H1 (cell line): Measurements from ENCODE around the gene HOXB8. TPM values are rescaled to one million over a fixed set of nuclear protein-coding genes. Genes with fewer than 3 reads are reported as not detected.

ENCODE experiments used
- CTCF ChIA-PET: fragments of 300-600 bp; sonication (Branson Sonifier 250); formaldehyde crosslinking; loops from one replicate; lab custom pipeline; 2021; ENCODE audit not compliant: partially characterized antibody; lab: Charles Lee
- POLR2A ChIA-PET: fragments of 300-600 bp; sonication (Branson Sonifier 250); formaldehyde crosslinking; loops from one replicate; lab custom pipeline; 2021; ENCODE audit warnings: inconsistent platforms; ENCODE audit not compliant: partially characterized antibody; lab: Charles Lee
- DNase-seq, 2 experiments: peaks; one replicate each; pipeline versions ENCODE4 v3.0.0 to v3.0.0-alpha.2; 2010 to 2022; ENCODE audit warnings: low spot score in 2 of 2, low read depth in 1 of 2, mixed read lengths in 1 of 2
- FAIRE-seq: peaks from 2 replicates; lab custom pipeline; 2011; peaks lifted over from hg19 to GRCh38; lab: Jason Lieb, UNC
- H2AFZ ChIP-seq: 2 replicates; pipeline ENCODE4 v1.8.1; 2012; ENCODE audit warnings: low read length, inconsistent platforms
- H2AK5ac ChIP-seq: 2 replicates; pipeline ENCODE4 v1.6.1; 2013; ENCODE audit warnings: low read depth, low read length
- H2BK120ac ChIP-seq: replicated peaks from 2 replicates; pipeline ENCODE3; 2013; ENCODE audit warnings: low read depth, low read length, inconsistent platforms
- H2BK12ac ChIP-seq: 2 replicates; pipeline ENCODE4 v1.6.1; 2013; ENCODE audit warnings: low read depth, low read length
- H2BK15ac ChIP-seq: 2 replicates; pipeline ENCODE4 v1.6.1; 2013; ENCODE audit warnings: low read length
- H2BK20ac ChIP-seq: 2 replicates; pipeline ENCODE4 v1.6.1; 2013; ENCODE audit warnings: low read length
- H2BK5ac ChIP-seq: 2 replicates; pipeline ENCODE4 v1.6.1; 2013; ENCODE audit warnings: low read depth, low read length
- H3K14ac ChIP-seq: 2 replicates; pipeline ENCODE4 v1.6.1; 2013; ENCODE audit warnings: inconsistent platforms; ENCODE audit not compliant: insufficient read length
- H3K18ac ChIP-seq: 2 replicates; pipeline ENCODE4 v1.6.1; 2013; ENCODE audit warnings: low read length; ENCODE audit errors: extremely low read depth
- H3K23ac ChIP-seq: 2 replicates; pipeline ENCODE4 v1.6.1; 2013; ENCODE audit warnings: inconsistent platforms; ENCODE audit not compliant: insufficient read length
- H3K23me2 ChIP-seq: 2 replicates; pipeline ENCODE4 v1.6.1; 2013; ENCODE audit warnings: low read depth, low read length
- H3K27ac ChIP-seq: 2 replicates; pipeline ENCODE4 v1.6.1; 2011; ENCODE audit warnings: low read depth, low read length, inconsistent platforms
- H3K27me3 ChIP-seq, 4 experiments: replicated peaks in 1 of 4; 1 replicate in 1 of 4; 2 replicates in 3 of 4; pipeline versions ENCODE4 v1.6.1 to v1.8.1; 2011 to 2013; ENCODE audit warnings: low read length in 3 of 4, mild to moderate bottlenecking in 3 of 4, inconsistent platforms in 2 of 4, mixed read lengths in 2 of 4, moderate library complexity in 1 of 4; ENCODE audit not compliant: control insufficient read depth in 3 of 4, insufficient read depth in 3 of 4; ENCODE audit errors: extremely low read depth in 1 of 4
- H3K36me3 ChIP-seq, 4 experiments: 2 replicates each; pipeline versions ENCODE4 v1.6.1 to v1.8.1; 2011 to 2013; ENCODE audit warnings: mild to moderate bottlenecking in 4 of 4, low read length in 3 of 4, moderate library complexity in 2 of 4, control low read depth in 1 of 4, inconsistent platforms in 1 of 4; ENCODE audit not compliant: insufficient read depth in 4 of 4, control insufficient read depth in 2 of 4
- H3K4ac ChIP-seq: replicated peaks from 2 replicates; pipeline ENCODE3; 2013; ENCODE audit warnings: low read length, low read depth, mixed read lengths, inconsistent platforms; ENCODE audit not compliant: insufficient read length
- H3K4me1 ChIP-seq, 4 experiments: replicated peaks in 1 of 4; 1 replicate in 1 of 4; 2 replicates in 3 of 4; pipeline versions ENCODE4 v1.6.1 to v1.8.1; 2011 to 2013; ENCODE audit warnings: low read length in 3 of 4, inconsistent platforms in 2 of 4, mixed read lengths in 1 of 4; ENCODE audit not compliant: insufficient read depth in 4 of 4, control insufficient read depth in 3 of 4
- H3K4me2 ChIP-seq, 2 experiments: 2 replicates each; pipeline versions ENCODE4 v1.6.1 to v1.8.1; 2011 to 2013; ENCODE audit warnings: low read depth in 2 of 2, low read length in 2 of 2, control low read depth in 1 of 2, inconsistent platforms in 1 of 2, mild to moderate bottlenecking in 1 of 2; ENCODE audit not compliant: insufficient read depth in 1 of 2
- H3K4me3 ChIP-seq, 4 experiments: fragments of 200-600, 300-600 bp in 1 of 4; sonication (generic), shearing (Covaris generic), sonication (Bioruptor Twin) in 1 of 4; 2 replicates each; pipeline versions ENCODE4 v1.5.1 to v1.8.1; 2011 to 2016; ENCODE audit warnings: low read length in 4 of 4, low read depth in 3 of 4, control low read depth in 2 of 4, inconsistent platforms in 2 of 4, mild to moderate bottlenecking in 2 of 4, mixed read lengths in 1 of 4, moderate library complexity in 1 of 4; ENCODE audit not compliant: insufficient read depth in 2 of 4; ENCODE audit errors: extremely low read depth in 1 of 4
- H3K56ac ChIP-seq: replicated peaks from 2 replicates; pipeline ENCODE3; 2013; ENCODE audit warnings: low read depth, mild to moderate bottlenecking, mixed read lengths, low read length, inconsistent platforms; ENCODE audit not compliant: insufficient read length
- H3K79me1 ChIP-seq: 2 replicates; pipeline ENCODE4 v1.6.1; 2013; ENCODE audit warnings: low read depth, low read length, control low read depth
- H3K79me2 ChIP-seq, 2 experiments: 2 replicates each; pipeline versions ENCODE4 v1.6.1 to v1.8.1; 2012 to 2013; ENCODE audit warnings: low read length in 2 of 2, mild to moderate bottlenecking in 2 of 2, inconsistent platforms in 1 of 2; ENCODE audit not compliant: insufficient read depth in 2 of 2, control insufficient read depth in 1 of 2
- H3K9ac ChIP-seq, 4 experiments: replicated peaks in 1 of 4; 1 replicate in 1 of 4; 2 replicates in 3 of 4; pipeline versions ENCODE4 v1.6.1 to v1.8.1; 2011 to 2013; ENCODE audit warnings: low read depth in 3 of 4, low read length in 3 of 4, control low read depth in 2 of 4, mild to moderate bottlenecking in 2 of 4, moderate library complexity in 2 of 4, inconsistent platforms in 1 of 4; ENCODE audit errors: extremely low read depth in 1 of 4
- H3K9me3 ChIP-seq, 2 experiments: 2 replicates each; pipeline versions ENCODE4 v1.6.1 to v1.8.1; 2012 to 2013; ENCODE audit warnings: mild to moderate bottlenecking in 2 of 2, moderate library complexity in 2 of 2, control low read depth in 1 of 2, inconsistent platforms in 1 of 2, low read depth in 1 of 2, low read length in 1 of 2, mixed read lengths in 1 of 2; ENCODE audit not compliant: insufficient read depth in 2 of 2
- H4K20me1 ChIP-seq, 2 experiments: replicated peaks in 1 of 2; 2 replicates each; pipeline versions ENCODE3 to v1.8.1; 2011 to 2013; ENCODE audit warnings: inconsistent platforms in 2 of 2, low read length in 2 of 2, mild to moderate bottlenecking in 1 of 2; ENCODE audit not compliant: insufficient read depth in 2 of 2, control insufficient read depth in 1 of 2
- H4K5ac ChIP-seq: 2 replicates; pipeline ENCODE4 v1.6.1; 2013; ENCODE audit warnings: low read length, low read depth, mixed read lengths, inconsistent platforms; ENCODE audit not compliant: insufficient read length
- H4K8ac ChIP-seq: 2 replicates; pipeline ENCODE4 v1.8.0; 2013; ENCODE audit warnings: mild to moderate bottlenecking, moderate library complexity, low read length, inconsistent platforms; ENCODE audit not compliant: insufficient read depth; ENCODE audit errors: extremely low read depth
- H4K91ac ChIP-seq: replicated peaks from 2 replicates; pipeline ENCODE3; 2013; ENCODE audit warnings: low read length, mixed read lengths, inconsistent platforms; ENCODE audit not compliant: insufficient read length
- CBX8 ChIP-seq: fragments of 300-800, 300-1000 bp; sonication (generic); IDR thresholded peaks from 2 replicates; pipeline ENCODE4 v1.7.1; 2016; ENCODE audit warnings: low read depth, low read length, borderline replicate concordance
- CTBP2 ChIP-seq: IDR thresholded peaks from 2 replicates; pipeline ENCODE4 v1.7.0; 2011; ENCODE audit warnings: borderline replicate concordance, mild to moderate bottlenecking, moderate library complexity, mixed read lengths, low read length; ENCODE audit not compliant: insufficient read depth, insufficient read length
- EZH2 ChIP-seq: fragments of 200-600 bp; sonication (generic); IDR thresholded peaks from 2 replicates; pipeline ENCODE4 v1.7.1; 2012; ENCODE audit warnings: low read depth, mild to moderate bottlenecking, moderate library complexity, low read length, inconsistent platforms; ENCODE audit not compliant: severe bottlenecking
- PHF8 ChIP-seq: fragments of 200-600 bp; sonication (generic); conservative IDR thresholded peaks from 2 replicates; pipeline ENCODE4 v1.7.1; 2012; ENCODE audit warnings: low read depth, mild to moderate bottlenecking, inconsistent platforms, low read length, moderate library complexity
- RNF2 ChIP-seq: fragments of 200-900, 300-1000 bp; sonication (generic); IDR thresholded peaks from 2 replicates; pipeline ENCODE4 v1.7.1; 2016; ENCODE audit warnings: borderline replicate concordance, low read depth, mild to moderate bottlenecking, antibody characterized with exemption, low read length; ENCODE audit not compliant: poor library complexity, severe bottlenecking; ENCODE audit errors: missing control alignments
- SAP30 ChIP-seq: fragments of 300-600 bp; sonication (generic); IDR thresholded peaks from 2 replicates; pipeline ENCODE4 v1.7.1; 2012; ENCODE audit warnings: low read length, moderate library complexity, mild to moderate bottlenecking, inconsistent platforms; ENCODE audit not compliant: insufficient read depth, insufficient replicate concordance
- SUZ12 ChIP-seq: fragments of 200-600 bp; sonication (generic); IDR thresholded peaks from 2 replicates; pipeline ENCODE4 v1.6.1; 2012; ENCODE audit warnings: mild to moderate bottlenecking, inconsistent platforms, low read length, moderate library complexity, mixed read lengths
- WGBS, 2 experiments: shearing (Covaris generic) in 1 of 2; methylation state at CpG; one replicate each; pipeline versions ENCODE4 v1.1.6 to v1.1.7; 2013 to 2015; ENCODE audit warnings: low lambda C conversion rate in 2 of 2, mixed read lengths in 2 of 2, inconsistent platforms in 1 of 2, low coverage in 1 of 2, missing lambda C conversion rate in 1 of 2; ENCODE audit not compliant: insufficient replicate concordance in 2 of 2, insufficient coverage in 1 of 2, insufficient read length in 1 of 2; ENCODE audit errors: extremely low coverage in 1 of 2, missing lambda C conversion rate in 1 of 2; 5-methylcytosine and 5-hydroxymethylcytosine counted together
- polyA plus RNA-seq, 7 experiments: library from polyadenylated mRNA; depleted of rRNA in 3 of 7; stranded (reverse) in 5 of 7; unstranded in 2 of 7; fragments of >200 nt in 5 of 7; fragments of 200-250 nt in 2 of 7; gene quantifications; 1 replicate in 5 of 7; 2 replicates in 1 of 7; 4 replicates in 1 of 7; pipeline versions ENCODE4 v1.2.1 to v1.2.3, GENCODE V29; 2011 to 2013; ENCODE audit warnings: missing spikeins in 2 of 7, mixed read lengths in 2 of 7
- total RNA-seq: library from RNA; stranded (reverse); fragmentation: NEBNext Ultra II Directional; extraction: Animal tissue kit (Norgen Biotek cat#: 25700); gene quantifications from 2 replicates; pipeline ENCODE4 v1.2.1, GENCODE V29; 2021

The HOXB8 gene
- total and polyA plus RNA-seq, 2 of the 8 experiments (the other 6 are each of a cell fraction or from before 2014, with no cell fraction given) = not detected

DNA sequence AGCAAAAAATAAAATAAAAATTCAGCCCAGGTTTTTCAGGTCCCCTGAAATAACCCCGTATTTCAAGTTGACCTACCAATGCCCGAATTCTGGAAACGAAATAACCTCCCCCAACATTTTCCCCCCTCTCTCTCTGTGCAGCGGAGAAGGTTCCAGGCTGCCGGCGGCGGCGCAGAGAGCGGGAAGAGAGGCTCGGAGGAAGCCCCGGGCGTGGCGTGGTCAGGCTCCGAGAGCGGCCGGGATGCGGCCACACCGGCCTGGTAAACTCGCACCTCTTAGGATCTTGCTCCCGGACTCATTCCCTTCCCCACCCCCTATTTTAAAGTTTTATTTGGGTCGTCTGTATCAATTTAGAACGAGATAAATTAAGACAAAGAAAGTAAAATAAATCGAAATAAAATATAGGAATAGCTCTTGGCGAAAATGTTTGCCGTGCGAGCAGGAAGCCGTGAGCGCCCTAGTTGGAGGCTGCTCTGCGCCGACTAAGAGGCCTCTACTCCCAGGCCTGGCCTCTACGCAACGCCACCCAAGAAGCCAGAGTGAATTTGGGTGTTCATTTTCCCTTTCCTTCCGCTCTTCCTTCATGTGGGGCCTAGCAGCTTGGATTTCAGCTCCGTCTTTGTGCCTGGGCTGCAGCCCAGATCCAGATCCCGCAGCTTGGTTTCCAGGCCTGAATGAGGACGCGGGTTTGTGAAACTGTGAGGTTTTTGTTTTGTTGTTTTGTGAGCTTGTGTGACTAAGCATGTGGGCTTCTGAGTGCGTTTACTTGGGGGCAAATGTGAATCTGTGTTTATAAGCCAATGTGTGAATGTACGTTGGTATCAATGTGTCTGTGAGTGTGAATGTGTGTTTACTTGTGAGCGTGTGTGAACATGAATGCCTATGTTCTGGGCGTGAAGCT is 8.9 kb downstream of the HOXB8 start:
- Histone ChIP-seq H4K8ac (no peak overlapping the region), H3K4me2 (no peak overlapping the region), H3K4me1 (peaks cover 0 to 3% (median 2%) of the 10 kb centered on the region in 4 experiments; a peak in 4 of 7 replicates), H2BK15ac (peak overlapping the region; percentile 92), H2AK5ac (peak overlapping the region; percentile 100), H2AFZ (no peak overlapping the region), H3K23ac (no peak overlapping the region), H3K27me3 (peaks cover 97 to 100% (median 99%) of the 10 kb centered on the region in 4 experiments), H3K14ac (no peak overlapping the region), H4K5ac (no peak overlapping the region), H3K27ac (no peak overlapping the region), H3K36me3 (peaks cover 0 to 8% (median 0%) of the 10 kb centered on the region in 4 experiments; a peak in 1 of 8 replicates), H3K9ac (no peak overlapping the region), H3K56ac (no peak overlapping the region), H4K20me1 (peaks cover 23 to 41% of the 10 kb centered on the region in 2 experiments), H2BK20ac (no peak overlapping the region; the same call in 1 of the 2 replicates)
- no peak for DNase-seq
- ChIA-PET CTCF (interaction anchor here (0.8 to 2.5 kb wide), 11 partner anchors 20 to 270 kb away, joined by 3 to 8 read pairs (median 5); partner anchors contain the start of gene HOXB9), POLR2A (interaction anchor here (1.1 kb wide), 1 partner anchor 19 kb away, joined by 4 read pairs; the partner anchor contains the start of gene HOXB9)
- WGBS, 2 experiments = 18% methylated on average over 41 of the region's 41 CpGs; no CpG with 5 or more reads in 1 of the 2 experiments
- TF ChIP-seq PHF8 (no peak), EZH2 (peak; percentile 94), RNF2 (peak; percentile 100), SUZ12 (peak; percentile 92), CTBP2 (no peak), SAP30 (no peak), CBX8 (peak; percentile 96; the same call in 1 of the 2 replicates)
- TF ChIP-seq, all 59 proteins: peak for 4
- Histone ChIP-seq H2BK120ac (no peak overlapping the region), H3K4me3 (no peak overlapping the region), H3K18ac (no peak overlapping the region; the same call in 1 of the 2 replicates), H3K79me2 (no peaks in the 10 kb centered on the region), H3K23me2 (peaks cover 2% of the 10 kb centered on the region; the same call in 1 of the 2 replicates), H3K79me1 (no peaks in the 10 kb centered on the region), H3K9me3 (no peaks in the 10 kb centered on the region), H2BK5ac (no peak overlapping the region), H2BK12ac (peak overlapping the region; percentile 99), H4K91ac (no peak overlapping the region), H3K4ac (peak overlapping the region; percentile 39)
- FAIRE-seq = no peak
